RWPE2 (cell line): Measurements from ENCODE around the gene VPS16.

Source experiments
- ATAC-seq: fragments of 200-7000 bp; cut with Tn5 transposase; 3 replicates; pipeline ENCODE4 v1.9.1; 2021; ENCODE audit warnings: low read depth
- DNase-seq: peaks from one replicate; pipeline ENCODE4 v3.0.0-alpha.2; 2020; ENCODE audit warnings: low spot score
- H3K27ac ChIP-seq: fragments of 450-650 bp; 2 replicates; pipeline ENCODE4 v1.5.1; 2017; ENCODE audit warnings: mild to moderate bottlenecking; ENCODE audit not compliant: poor library complexity, severe bottlenecking
- H3K27me3 ChIP-seq: fragments of 250-450 bp; sonication (Bioruptor Pico); 2 replicates; pipeline ENCODE4 v1.5.1; 2021; ENCODE audit warnings: mild to moderate bottlenecking, moderate library complexity; ENCODE audit not compliant: insufficient read depth, poor library complexity, severe bottlenecking
- H3K36me3 ChIP-seq: fragments of 250-450 bp; sonication (Bioruptor Pico); 2 replicates; pipeline ENCODE4 v1.5.1; 2020; ENCODE audit warnings: low read depth, mild to moderate bottlenecking, moderate library complexity
- H3K4me1 ChIP-seq: fragments of 250-450 bp; sonication (Bioruptor Pico); 2 replicates; pipeline ENCODE4 v1.5.1; 2021; ENCODE audit warnings: mild to moderate bottlenecking, moderate library complexity; ENCODE audit not compliant: insufficient read depth, poor library complexity, severe bottlenecking
- H3K4me3 ChIP-seq: fragments of 250-450 bp; sonication (Bioruptor Pico); 2 replicates; pipeline ENCODE4 v1.5.1; 2021; ENCODE audit warnings: mild to moderate bottlenecking, moderate library complexity; ENCODE audit not compliant: severe bottlenecking
- H3K9me3 ChIP-seq: fragments of 250-450 bp; sonication (Bioruptor Pico); 2 replicates; pipeline ENCODE4 v1.5.1; 2021; ENCODE audit warnings: mild to moderate bottlenecking, moderate library complexity; ENCODE audit not compliant: severe bottlenecking
- TF ChIP-seq, protein P1 (sequence below): fragments of 450-650 bp; IDR thresholded peaks from one replicate; pipeline ENCODE4 v1.5.1; 2017; ENCODE audit warnings: mild to moderate bottlenecking, moderate library complexity; ENCODE audit not compliant: poor library complexity, severe bottlenecking

Gene VPS16

GRCh38 chr20:2838170-2838797, 2.3 kb upstream of the VPS16 start:
- H3K4me1 ChIP-seq = peaks cover 4% of the 10 kb centered on the region
- no peaks in the 10 kb centered on the region for H3K9me3 ChIP-seq
- TF ChIP-seq, protein P1, sequence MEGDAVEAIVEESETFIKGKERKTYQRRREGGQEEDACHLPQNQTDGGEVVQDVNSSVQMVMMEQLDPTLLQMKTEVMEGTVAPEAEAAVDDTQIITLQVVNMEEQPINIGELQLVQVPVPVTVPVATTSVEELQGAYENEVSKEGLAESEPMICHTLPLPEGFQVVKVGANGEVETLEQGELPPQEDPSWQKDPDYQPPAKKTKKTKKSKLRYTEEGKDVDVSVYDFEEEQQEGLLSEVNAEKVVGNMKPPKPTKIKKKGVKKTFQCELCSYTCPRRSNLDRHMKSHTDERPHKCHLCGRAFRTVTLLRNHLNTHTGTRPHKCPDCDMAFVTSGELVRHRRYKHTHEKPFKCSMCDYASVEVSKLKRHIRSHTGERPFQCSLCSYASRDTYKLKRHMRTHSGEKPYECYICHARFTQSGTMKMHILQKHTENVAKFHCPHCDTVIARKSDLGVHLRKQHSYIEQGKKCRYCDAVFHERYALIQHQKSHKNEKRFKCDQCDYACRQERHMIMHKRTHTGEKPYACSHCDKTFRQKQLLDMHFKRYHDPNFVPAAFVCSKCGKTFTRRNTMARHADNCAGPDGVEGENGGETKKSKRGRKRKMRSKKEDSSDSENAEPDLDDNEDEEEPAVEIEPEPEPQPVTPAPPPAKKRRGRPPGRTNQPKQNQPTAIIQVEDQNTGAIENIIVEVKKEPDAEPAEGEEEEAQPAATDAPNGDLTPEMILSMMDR = no peak
- peaks cover 10% of the 10 kb centered on the region for H3K36me3 ChIP-seq
- ATAC-seq (no peak), DNase-seq (peak; percentile 49)
- H3K27ac ChIP-seq = no peak overlapping the region
- no peak overlapping the region for H3K4me3 ChIP-seq
- no peaks in the 10 kb centered on the region for H3K27me3 ChIP-seq

DNA sequence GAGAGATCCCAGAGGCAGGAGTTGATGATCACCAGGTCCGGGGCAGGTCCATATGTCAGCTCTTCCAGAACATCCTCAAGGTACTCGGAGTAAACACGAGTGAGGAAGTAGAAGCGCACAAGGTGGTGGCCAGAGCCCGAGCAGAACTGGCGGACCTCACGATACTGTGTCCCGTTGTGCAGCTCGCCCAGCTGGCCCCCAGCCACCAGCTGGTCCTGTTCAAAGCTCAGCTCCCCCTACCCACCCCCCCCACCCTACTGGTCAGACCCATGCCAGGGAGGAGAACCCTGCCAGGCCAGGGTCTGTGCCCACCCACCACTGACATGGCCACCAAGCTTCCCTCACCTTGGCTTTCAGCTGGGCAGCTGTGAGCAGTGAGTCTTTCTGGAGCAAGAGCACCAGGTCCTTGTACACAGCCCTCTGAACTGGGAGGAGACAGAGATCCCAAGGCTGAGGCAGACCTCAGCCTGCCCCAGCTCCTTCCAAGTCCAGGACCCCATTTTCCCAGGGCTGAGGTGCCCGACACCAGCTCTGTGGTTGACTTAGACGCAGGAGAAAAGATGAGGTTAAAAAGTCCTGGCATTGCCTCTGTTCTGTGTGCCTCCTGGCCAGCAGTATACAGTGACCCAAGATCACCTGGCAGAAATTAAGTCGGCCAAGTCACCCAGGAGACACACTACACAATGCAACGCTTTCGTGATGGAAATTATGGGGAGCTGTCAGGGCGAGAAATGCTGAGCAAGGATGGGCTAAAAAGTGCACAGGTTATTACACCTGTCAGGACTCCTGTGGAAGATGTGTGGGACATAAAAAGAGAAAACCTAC, 1.5 kb upstream of the VPS16 start:
- H3K4me3 ChIP-seq = no peak overlapping the region
- TF ChIP-seq, protein P1 = no peak
- no peak overlapping the region for H3K27ac ChIP-seq
- ATAC-seq (no peak), DNase-seq (no peak)
- no peaks in the 10 kb centered on the region for H3K27me3 ChIP-seq
- no peaks in the 10 kb centered on the region for H3K9me3 ChIP-seq
- H3K4me1 ChIP-seq = peaks cover 4% of the 10 kb centered on the region
- H3K36me3 ChIP-seq = peaks cover 10% of the 10 kb centered on the region

DNA sequence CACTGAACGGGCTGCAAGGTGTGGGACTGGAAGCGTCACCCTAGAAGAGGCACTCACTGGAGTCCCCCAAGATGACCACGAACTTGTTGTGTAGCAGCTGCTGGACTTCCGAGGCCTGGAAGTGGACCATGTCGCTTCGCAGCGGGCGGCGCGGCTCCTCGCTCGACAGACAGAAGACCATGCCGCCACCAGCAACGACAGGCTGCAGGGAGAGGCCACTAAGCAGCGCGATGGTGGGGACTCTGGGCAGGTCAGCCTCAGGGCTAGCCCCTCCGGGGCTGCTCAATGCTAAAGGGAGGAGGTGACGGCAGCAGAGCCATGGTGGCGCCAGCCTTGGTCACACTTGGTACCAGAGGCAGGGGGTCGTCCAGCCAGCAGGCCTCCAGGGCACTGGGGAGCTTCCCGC, 810 bp upstream of the VPS16 start:
- H3K36me3 ChIP-seq = peaks cover 10% of the 10 kb centered on the region
- TF ChIP-seq, protein P1 = no peak

GRCh38 chr20:2840967-2841531, 504 bp downstream of the VPS16 start:
- H3K4me1 ChIP-seq = peaks cover 4% of the 10 kb centered on the region
- H3K4me3 ChIP-seq = peak overlapping the region; percentile 70
- H3K9me3 ChIP-seq = no peaks in the 10 kb centered on the region
- no peaks in the 10 kb centered on the region for H3K27me3 ChIP-seq
- ATAC-seq (peak; percentile 46), DNase-seq (no peak)
- peaks cover 10% of the 10 kb centered on the region for H3K36me3 ChIP-seq
- TF ChIP-seq, protein P1 = no peak
- peak overlapping the region; percentile 38 for H3K27ac ChIP-seq

More for the DNA sequence above, 810 bp upstream of the VPS16 start:
- H3K9me3 ChIP-seq = no peaks in the 10 kb centered on the region
- peak overlapping the region; percentile 38 for H3K27ac ChIP-seq
- no peak for DNase-seq
- no peaks in the 10 kb centered on the region for H3K27me3 ChIP-seq
- no peak for ATAC-seq
- peaks cover 4% of the 10 kb centered on the region for H3K4me1 ChIP-seq
- peak overlapping the region; percentile 70 for H3K4me3 ChIP-seq
